ENCODE measurements around the gene OR10AD1.

The OR10AD1 gene

DNA sequence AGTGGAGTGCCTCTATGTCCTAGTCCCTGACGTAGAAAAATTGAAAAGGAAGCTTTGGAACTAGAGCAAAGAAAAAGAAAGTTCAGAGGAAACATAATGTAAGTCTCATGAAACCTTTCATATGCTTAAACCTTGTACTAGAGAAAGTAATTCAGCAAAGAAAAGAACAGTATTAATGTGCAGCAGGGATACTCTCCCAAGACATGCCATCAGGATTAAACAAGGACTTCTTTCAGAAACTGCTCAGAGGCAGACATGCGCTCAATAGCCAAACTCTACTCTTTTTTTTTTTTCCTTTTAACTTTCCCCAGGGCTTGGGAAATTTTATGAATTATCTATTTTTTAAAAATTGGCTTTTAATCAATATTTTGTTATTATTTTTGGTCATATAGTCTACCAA lies 38.6 kb downstream of the OR10AD1 start:
- no peaks in the 10 kb centered on the region for H3K4me1 ChIP-seq (ENCODE audit: low read length)
- H3K36me3 ChIP-seq (replicated peaks; ENCODE audit: insufficient read depth, low read length): no peaks in the 10 kb centered on the region
- no peaks in the 10 kb centered on the region for H4K20me1 ChIP-seq (ENCODE audit: insufficient read depth, low read length)
- H3K4me2 ChIP-seq (ENCODE audit: low read depth, low read length): no peak overlapping the region
- no peak overlapping the region for H3K27ac ChIP-seq (ENCODE audit: low read length)
- H3K9me3 ChIP-seq (replicated peaks; ENCODE audit: insufficient read depth, low read length): no peaks in the 10 kb centered on the region
- no peak for DNase-seq
- no peaks in the 10 kb centered on the region for H3K79me2 ChIP-seq (ENCODE audit: low read length)
- no peaks in the 10 kb centered on the region for H3K9me2 ChIP-seq (replicated peaks; ENCODE audit: insufficient read depth, low read length)
- H3K27me3 ChIP-seq (replicated peaks; ENCODE audit: insufficient read depth, low read length): no peaks in the 10 kb centered on the region
- H3F3A ChIP-seq (ENCODE audit: insufficient read depth, low read length): no peaks in the 10 kb centered on the region
- no peak overlapping the region for H2AFZ ChIP-seq (ENCODE audit: low read length)
- TF ChIP-seq EZH2 (optimal IDR thresholded peaks at IDR 0.05; ENCODE audit: low read depth, low read length) (no peak), EZH2phosphoT487 (IDR thresholded peaks at IDR 0.05; ENCODE audit: low read length) (no peak)
- TF ChIP-seq, protein P1, sequence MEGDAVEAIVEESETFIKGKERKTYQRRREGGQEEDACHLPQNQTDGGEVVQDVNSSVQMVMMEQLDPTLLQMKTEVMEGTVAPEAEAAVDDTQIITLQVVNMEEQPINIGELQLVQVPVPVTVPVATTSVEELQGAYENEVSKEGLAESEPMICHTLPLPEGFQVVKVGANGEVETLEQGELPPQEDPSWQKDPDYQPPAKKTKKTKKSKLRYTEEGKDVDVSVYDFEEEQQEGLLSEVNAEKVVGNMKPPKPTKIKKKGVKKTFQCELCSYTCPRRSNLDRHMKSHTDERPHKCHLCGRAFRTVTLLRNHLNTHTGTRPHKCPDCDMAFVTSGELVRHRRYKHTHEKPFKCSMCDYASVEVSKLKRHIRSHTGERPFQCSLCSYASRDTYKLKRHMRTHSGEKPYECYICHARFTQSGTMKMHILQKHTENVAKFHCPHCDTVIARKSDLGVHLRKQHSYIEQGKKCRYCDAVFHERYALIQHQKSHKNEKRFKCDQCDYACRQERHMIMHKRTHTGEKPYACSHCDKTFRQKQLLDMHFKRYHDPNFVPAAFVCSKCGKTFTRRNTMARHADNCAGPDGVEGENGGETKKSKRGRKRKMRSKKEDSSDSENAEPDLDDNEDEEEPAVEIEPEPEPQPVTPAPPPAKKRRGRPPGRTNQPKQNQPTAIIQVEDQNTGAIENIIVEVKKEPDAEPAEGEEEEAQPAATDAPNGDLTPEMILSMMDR (IDR thresholded peaks at IDR 0.05; ENCODE audit: low read length): no peak
- no peak overlapping the region for H3K4me3 ChIP-seq (ENCODE audit: low read length)
- no peak overlapping the region for H3K9ac ChIP-seq (ENCODE audit: low read length)

DNA sequence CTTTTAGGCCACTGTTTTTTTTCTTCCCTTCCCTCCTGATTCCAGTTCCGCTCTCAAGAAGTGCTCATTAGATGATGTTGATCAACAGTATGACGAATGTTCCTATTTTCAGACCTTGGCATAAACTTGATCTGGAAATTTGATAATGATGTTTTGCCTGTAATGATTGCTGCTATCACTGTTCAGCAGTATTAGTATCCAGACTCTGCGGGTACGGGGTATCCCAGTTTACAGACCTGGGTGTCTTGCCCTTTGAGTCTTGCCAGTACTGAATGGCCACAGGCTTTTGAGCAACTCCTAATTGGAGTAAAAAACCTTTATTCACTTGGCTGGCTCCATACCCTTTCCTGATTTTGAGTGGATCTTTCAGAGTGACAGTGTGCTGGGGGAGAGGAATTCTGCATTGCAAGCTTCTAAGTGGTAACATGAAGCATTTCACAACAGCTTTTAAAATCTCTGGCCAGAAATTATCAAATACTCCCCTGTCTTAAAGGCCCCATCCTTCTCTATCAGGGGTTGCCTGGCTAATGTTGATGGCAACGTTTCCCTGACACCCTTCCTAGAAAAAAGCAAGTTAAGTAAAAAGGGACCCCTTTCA lies 39.8 kb downstream of the OR10AD1 start:
- Histone ChIP-seq H3K27me3 (replicated peaks; ENCODE audit: insufficient read depth, low read length) (no peaks in the 10 kb centered on the region), H2AFZ (ENCODE audit: low read length) (no peak overlapping the region), H3K9ac (ENCODE audit: low read length) (no peak overlapping the region), H3K79me2 (ENCODE audit: low read length) (no peaks in the 10 kb centered on the region), H3K4me2 (ENCODE audit: low read depth, low read length) (no peak overlapping the region), H3F3A (ENCODE audit: insufficient read depth, low read length) (no peaks in the 10 kb centered on the region), H3K4me1 (ENCODE audit: low read length) (no peaks in the 10 kb centered on the region), H4K20me1 (ENCODE audit: insufficient read depth, low read length) (no peaks in the 10 kb centered on the region), H3K36me3 (replicated peaks; ENCODE audit: insufficient read depth, low read length) (no peaks in the 10 kb centered on the region), H3K4me3 (ENCODE audit: low read length) (no peak overlapping the region), H3K9me3 (replicated peaks; ENCODE audit: insufficient read depth, low read length) (no peaks in the 10 kb centered on the region), H3K9me2 (replicated peaks; ENCODE audit: insufficient read depth, low read length) (no peaks in the 10 kb centered on the region), H3K27ac (ENCODE audit: low read length) (no peak overlapping the region)
- DNase-seq: no peak
- TF ChIP-seq EZH2 (optimal IDR thresholded peaks at IDR 0.05; ENCODE audit: low read depth, low read length): no peak
- TF ChIP-seq, protein P1 (IDR thresholded peaks at IDR 0.05; ENCODE audit: low read length): no peak
- TF ChIP-seq EZH2phosphoT487 (IDR thresholded peaks at IDR 0.05; ENCODE audit: low read length): no peak

DNA sequence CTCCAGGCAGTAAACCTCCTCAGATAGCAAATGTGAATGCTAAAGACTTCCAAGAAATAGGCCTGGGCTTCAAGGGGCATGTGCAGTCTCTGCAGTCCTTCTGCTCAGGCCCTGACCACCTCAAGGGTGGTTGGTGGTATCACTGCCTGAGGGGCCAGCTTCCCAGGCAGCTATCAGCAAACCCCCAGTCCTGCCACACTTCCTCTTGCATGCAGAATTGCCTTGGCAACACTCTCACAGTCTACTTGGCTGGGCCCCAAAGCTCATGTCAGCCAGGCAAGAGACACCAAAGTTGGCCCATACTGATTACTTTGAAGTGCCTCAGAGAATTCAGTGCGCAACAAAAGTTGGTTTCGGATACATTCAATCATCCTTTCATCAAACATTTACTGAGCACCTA lies 42.3 kb downstream of the OR10AD1 start:
- Histone ChIP-seq H3K9me3 (replicated peaks; ENCODE audit: insufficient read depth, low read length) (no peaks in the 10 kb centered on the region), H3K36me3 (replicated peaks; ENCODE audit: insufficient read depth, low read length) (no peaks in the 10 kb centered on the region), H3K79me2 (ENCODE audit: low read length) (peaks cover 14% of the 10 kb centered on the region), H3K9ac (ENCODE audit: low read length) (no peak overlapping the region), H2AFZ (ENCODE audit: low read length) (no peak overlapping the region), H3K4me2 (ENCODE audit: low read depth, low read length) (no peak overlapping the region), H3K9me2 (replicated peaks; ENCODE audit: insufficient read depth, low read length) (no peaks in the 10 kb centered on the region), H3F3A (ENCODE audit: insufficient read depth, low read length) (no peaks in the 10 kb centered on the region), H3K4me3 (ENCODE audit: low read length) (no peak overlapping the region), H3K27ac (ENCODE audit: low read length) (no peak overlapping the region), H4K20me1 (ENCODE audit: insufficient read depth, low read length) (no peaks in the 10 kb centered on the region), H3K4me1 (ENCODE audit: low read length) (peaks cover 5% of the 10 kb centered on the region), H3K27me3 (replicated peaks; ENCODE audit: insufficient read depth, low read length) (no peaks in the 10 kb centered on the region)
- no peak for DNase-seq
- TF ChIP-seq EZH2 (optimal IDR thresholded peaks at IDR 0.05; ENCODE audit: low read depth, low read length): no peak
- TF ChIP-seq, protein P1 (IDR thresholded peaks at IDR 0.05; ENCODE audit: low read length): no peak
- TF ChIP-seq EZH2phosphoT487 (IDR thresholded peaks at IDR 0.05; ENCODE audit: low read length): no peak

Data from MM.1S (cell line).